IMR-90 (cell line): ENCODE measurements around the gene SPINDOC. TPM values are rescaled to one million over a fixed set of nuclear protein-coding genes. Genes with fewer than 3 reads are reported as not detected.

Experiments used
- ATAC-seq: fragments of 200-7000 bp; cut with Tn5 transposase; 2 replicates; pipeline ENCODE4 v1.9.1; 2020; ENCODE audit warnings: low read depth, mild to moderate bottlenecking, moderate library complexity
- BruUV-seq: library from RNA; stranded (reverse); fragments of 400-500 nt; replicated peaks from 2 replicates; lab custom pipeline; 2021; lab: Mats Ljungman, UMichigan
- CTCF ChIA-PET: fragments of 300-600 bp; formaldehyde crosslinking; extraction: SDS; loops from one replicate; lab custom pipeline; 2021; ENCODE audit warnings: antibody characterized with exemption; lab: Yijun Ruan, JAX
- POLR2A ChIA-PET: fragments of 300-600 bp; sonication (Branson Sonifier 250); formaldehyde crosslinking; loops from one replicate; lab custom pipeline; 2022; ENCODE audit warnings: antibody characterized with exemption; ENCODE audit not compliant: unreplicated experiment; lab: Charles Lee
- DNase-seq: peaks from one replicate; pipeline ENCODE4 v3.0.0; 2013
- H2AFZ ChIP-seq: replicated peaks from 2 replicates; pipeline ENCODE3; 2013; ENCODE audit warnings: low read length, mild to moderate bottlenecking; ENCODE audit not compliant: poor library complexity
- H2AK5ac ChIP-seq: 2 replicates; pipeline ENCODE4 v1.6.1; 2013; ENCODE audit warnings: low read depth, low read length, inconsistent platforms
- H2AK9ac ChIP-seq: replicated peaks from 2 replicates; pipeline ENCODE3; 2013; ENCODE audit warnings: mild to moderate bottlenecking, low read depth, low read length, moderate library complexity; ENCODE audit not compliant: poor library complexity
- H2BK120ac ChIP-seq: 2 replicates; pipeline ENCODE4 v1.6.1; 2013; ENCODE audit warnings: low read depth, low read length, inconsistent platforms
- H2BK15ac ChIP-seq: 3 replicates; pipeline ENCODE4 v1.6.1; 2013; ENCODE audit warnings: low read depth, low read length, inconsistent platforms
- H2BK20ac ChIP-seq: 2 replicates; pipeline ENCODE4 v1.6.1; 2013; ENCODE audit warnings: low read depth, mild to moderate bottlenecking, inconsistent platforms, low read length, moderate library complexity
- H2BK5ac ChIP-seq: 2 replicates; pipeline ENCODE4 v1.6.1; 2013; ENCODE audit warnings: mild to moderate bottlenecking, low read depth, low read length, inconsistent platforms; ENCODE audit not compliant: poor library complexity, severe bottlenecking
- H3K14ac ChIP-seq: replicated peaks from 2 replicates; pipeline ENCODE4 v1.6.1; 2013; ENCODE audit warnings: low read depth, low read length, inconsistent platforms
- H3K18ac ChIP-seq: 2 replicates; pipeline ENCODE4 v1.6.1; 2013; ENCODE audit warnings: low read depth, low read length, control low read depth
- H3K23ac ChIP-seq: 2 replicates; pipeline ENCODE4 v1.6.1; 2013; ENCODE audit warnings: low read depth, low read length, inconsistent platforms
- H3K27ac ChIP-seq: 2 replicates; pipeline ENCODE4 v1.5.1; 2013; ENCODE audit warnings: mild to moderate bottlenecking, control low read depth, low read length; ENCODE audit not compliant: insufficient read depth
- H3K27me3 ChIP-seq: 2 replicates; pipeline ENCODE4 v1.6.1; 2013; ENCODE audit warnings: low read length; ENCODE audit not compliant: control insufficient read depth, insufficient read depth
- H3K36me3 ChIP-seq: 2 replicates; pipeline ENCODE4 v1.6.1; 2013; ENCODE audit warnings: low read length, mixed read lengths; ENCODE audit not compliant: control insufficient read depth, insufficient read depth
- H3K4ac ChIP-seq: 2 replicates; pipeline ENCODE4 v1.6.1; 2013; ENCODE audit warnings: low read depth, low read length, inconsistent platforms
- H3K4me1 ChIP-seq: 2 replicates; pipeline ENCODE4 v1.6.1; 2013; ENCODE audit warnings: low read length, mixed read lengths; ENCODE audit not compliant: control insufficient read depth, insufficient read depth
- H3K4me2 ChIP-seq: 2 replicates; pipeline ENCODE4 v1.6.1; 2013; ENCODE audit warnings: low read depth, mild to moderate bottlenecking, control low read depth, low read length, moderate library complexity
- H3K4me3 ChIP-seq: 2 replicates; pipeline ENCODE4 v1.5.1; 2013; ENCODE audit warnings: low read depth, mild to moderate bottlenecking, control low read depth, low read length, moderate library complexity; ENCODE audit not compliant: insufficient read depth
- H3K56ac ChIP-seq: 2 replicates; pipeline ENCODE4 v1.6.1; 2013; ENCODE audit warnings: low read length, inconsistent platforms; ENCODE audit not compliant: insufficient read depth; ENCODE audit errors: extremely low read depth
- H3K79me1 ChIP-seq, 2 experiments: 2 replicates each; pipeline ENCODE4 v1.6.1; 2013; ENCODE audit warnings: low read length in 2 of 2, inconsistent platforms in 1 of 2, low read depth in 1 of 2
- H3K9ac ChIP-seq: 2 replicates; pipeline ENCODE4 v1.6.1; 2013; ENCODE audit warnings: low read depth, low read length, control low read depth
- H3K9me1 ChIP-seq: 2 replicates; pipeline ENCODE4 v1.6.1; 2013; ENCODE audit warnings: low read length, inconsistent platforms; ENCODE audit not compliant: insufficient read depth
- H3K9me3 ChIP-seq: 2 replicates; pipeline ENCODE4 v1.6.1; 2013; ENCODE audit warnings: low read length; ENCODE audit not compliant: control insufficient read depth, insufficient read depth
- H4K20me1 ChIP-seq: 2 replicates; pipeline ENCODE4 v1.6.1; 2013; ENCODE audit warnings: low read length, inconsistent platforms; ENCODE audit not compliant: insufficient read depth
- H4K5ac ChIP-seq: 2 replicates; pipeline ENCODE4 v1.6.1; 2013; ENCODE audit warnings: mild to moderate bottlenecking, low read depth, low read length, control low read depth
- H4K8ac ChIP-seq, 2 experiments: 2 replicates each; pipeline ENCODE4 v1.6.1; 2013; ENCODE audit warnings: low read depth in 2 of 2, low read length in 2 of 2, control low read depth in 1 of 2, inconsistent platforms in 1 of 2
- H4K91ac ChIP-seq: 2 replicates; pipeline ENCODE4 v1.6.1; 2013; ENCODE audit warnings: low read depth, low read length, inconsistent platforms; ENCODE audit not compliant: insufficient read depth
- BHLHE40 ChIP-seq: fragments of 150-350 bp; IDR thresholded peaks from 2 replicates; pipeline ENCODE4 v1.6.1; 2016; ENCODE audit warnings: mild to moderate bottlenecking, low read depth, low read length
- CTCF ChIP-seq: conservative IDR thresholded peaks from 2 replicates; pipeline ENCODE4 v1.5.1; 2012; ENCODE audit warnings: mild to moderate bottlenecking, low read depth, low read length, improper control_type of control experiment
- FOS ChIP-seq: fragments of 150-350 bp; IDR thresholded peaks from 2 replicates; pipeline ENCODE4 v1.6.1; 2016; ENCODE audit warnings: low read depth, low read length
- MAFK ChIP-seq: IDR thresholded peaks from 2 replicates; pipeline ENCODE4 v1.6.1; 2012; ENCODE audit warnings: low read depth, low read length, improper control_type of control experiment
- MAZ ChIP-seq: IDR thresholded peaks from 2 replicates; pipeline ENCODE4 v1.6.1; 2012; ENCODE audit warnings: low read depth, mild to moderate bottlenecking, low read length, improper control_type of control experiment, moderate library complexity, borderline replicate concordance
- MXI1 ChIP-seq: IDR thresholded peaks from 2 replicates; pipeline ENCODE4 v1.6.1; 2012; ENCODE audit warnings: low read depth, mild to moderate bottlenecking, low read length, moderate library complexity, borderline replicate concordance
- NFE2L2 ChIP-seq: fragments of 150-350 bp; IDR thresholded peaks from 2 replicates; pipeline ENCODE4 v1.6.1; 2016; ENCODE audit warnings: low read depth, mild to moderate bottlenecking, low read length
- POLR2A ChIP-seq: IDR thresholded peaks from 2 replicates; pipeline ENCODE4 v1.6.1; 2012; ENCODE audit warnings: mild to moderate bottlenecking, low read depth, low read length
- RAD21 ChIP-seq: IDR thresholded peaks from 2 replicates; pipeline ENCODE4 v1.6.1; 2012; ENCODE audit warnings: low read length, improper control_type of control experiment
- RCOR1 ChIP-seq: IDR thresholded peaks from 2 replicates; pipeline ENCODE4 v1.6.1; 2012; ENCODE audit warnings: mild to moderate bottlenecking, low read length, improper control_type of control experiment; ENCODE audit not compliant: insufficient replicate concordance
- RFX5 ChIP-seq: IDR thresholded peaks from 2 replicates; pipeline ENCODE4 v1.8.0; 2012; ENCODE audit warnings: low read depth, mild to moderate bottlenecking, low read length, moderate library complexity
- SMC3 ChIP-seq: fragments of 150-350 bp; IDR thresholded peaks from 2 replicates; pipeline ENCODE4 v1.6.1; 2016; ENCODE audit warnings: low read depth, mild to moderate bottlenecking, antibody characterized with exemption, low read length, moderate library complexity
- USF2 ChIP-seq: fragments of 150-350 bp; IDR thresholded peaks from 2 replicates; pipeline ENCODE4 v1.6.1; 2017; ENCODE audit warnings: mild to moderate bottlenecking, antibody characterized with exemption, low read length, low read depth
- WGBS, 2 experiments: methylation state at CpG; one replicate each; pipeline versions ENCODE4 v1.1.5 to v1.1.7; 2013; ENCODE audit warnings: missing lambda C conversion rate in 2 of 2; ENCODE audit not compliant: insufficient read length in 1 of 2; ENCODE audit errors: extremely low coverage in 2 of 2; 5-methylcytosine and 5-hydroxymethylcytosine counted together
- dilution Hi-C: fragments of 300-500 bp; cut with HindIII; formaldehyde crosslinking; loops from one replicate; pipeline ENCODE4 v1.14.3; 2018; ENCODE audit warnings: low sequenced_read_pairs; ENCODE audit not compliant: unreplicated experiment
- in situ Hi-C: fragments of 300-500 bp; cut with MboI; formaldehyde crosslinking; loops from 3 replicates; pipeline ENCODE4 v1.14.3; 2019; ENCODE audit warnings: low sequenced_read_pairs, inconsistent platforms, mixed read lengths
- intact Hi-C: fragments of 100-400 bp; cut with micrococcal nuclease; formaldehyde crosslinking; loops from 2 replicates; pipeline ENCODE4 v1.10.0; 2022
- polyA plus RNA-seq, 3 experiments: library from polyadenylated mRNA; depleted of rRNA; stranded (reverse); fragments of >200 nt; gene quantifications; 2 replicates each; pipeline ENCODE4 v1.2.3, GENCODE V29; 2012; ENCODE audit warnings: low replicate concordance in 1 of 3
- total RNA-seq: library from RNA; depleted of rRNA; stranded (reverse); fragments of >200 nt; gene quantifications from 2 replicates; pipeline ENCODE4 v1.2.3, GENCODE V29; 2012

SPINDOC gene
- total and polyA plus RNA-seq, 2 of the 4 experiments (the other 2 are of a cell fraction), result 10.0 to 29.9 TPM

- ChIA-PET CTCF (interaction anchor here (0.5 kb wide), 1 partner anchor 89 kb away, joined by 3 read pairs; no protein-coding TSS in a partner anchor), POLR2A (no interaction called here)
- BruUV-seq, result no TSS peak
- Histone ChIP-seq H2BK15ac (no peak overlapping the region), H3K9me1 (peaks cover 9% of the 10 kb centered on the region), H3K36me3 (peaks cover 27% of the 10 kb centered on the region), H3K56ac (peak overlapping the region; percentile 76; the same call in 1 of the 2 replicates), H2AFZ (peak overlapping the region; percentile 97), H3K18ac (peak overlapping the region; percentile 76; the same call in 1 of the 2 replicates), H3K23ac (peak overlapping the region; percentile 92), H3K9me3 (no peaks in the 10 kb centered on the region), H4K5ac (peak overlapping the region; percentile 81), H3K4me2 (peak overlapping the region; percentile 90), H3K27ac (peak overlapping the region; percentile 95), H3K4ac (peak overlapping the region; percentile 99), H2BK20ac (no peak overlapping the region), H3K4me3 (peak overlapping the region; percentile 98), H4K20me1 (peaks cover 42% of the 10 kb centered on the region), H3K14ac (peak overlapping the region; percentile 100), H3K79me1 (peaks cover 22 to 63% of the 10 kb centered on the region in 2 experiments), H4K91ac (peak overlapping the region; percentile 88), H3K9ac (peak overlapping the region; percentile 98), H3K27me3 (no peaks in the 10 kb centered on the region), H4K8ac (peak overlapping the region; percentile 71 to 86), H2BK5ac (peak overlapping the region; percentile 80), H2BK120ac (no peak overlapping the region), H2AK5ac (peak overlapping the region; percentile 97), H2AK9ac (peak overlapping the region; percentile 99), H3K4me1 (peaks cover 4% of the 10 kb centered on the region)
- intact Hi-C loops (loop anchor here (2.0 to 5.0 kb wide), 2 partner anchors 45 to 336 kb away; partner anchors contain the start of gene ZFTA), in situ Hi-C loops (no loop called here), dilution Hi-C loops (no loop called here)
- ATAC-seq (peak; percentile 58), DNase-seq (peak; percentile 50)
- WGBS, 2 experiments, result 1% methylated on average over 21 of the region's 74 CpGs; no CpG with 5 or more reads in 1 of the 2 experiments
- no peak for TF ChIP-seq RFX5
- no peak for TF ChIP-seq USF2
- TF ChIP-seq BHLHE40, result no peak
- no peak for TF ChIP-seq CTCF
- no peak for TF ChIP-seq MAFK
- TF ChIP-seq RAD21, result 0 out of 2 replicates have a peak, but pooled peaks have one; percentile 1
- TF ChIP-seq POLR2A, result 0 out of 2 replicates have a peak, but pooled peaks have one; percentile 8
- no peak for TF ChIP-seq FOS
- TF ChIP-seq RCOR1, result no peak
- TF ChIP-seq MXI1, result no peak
- TF ChIP-seq SMC3, result no peak
- peak; percentile 43; the same call in 1 of the 2 replicates for TF ChIP-seq MAZ
- TF ChIP-seq NFE2L2, result no peak
Observed at GRCh38 chr11:63813563-63814382, 517 bp downstream of the SPINDOC start.
